LNCAP (cell line): ENCODE results near the gene KRTAP23-1.

ENCODE experiments used
- CTCF ChIP-seq: fragments of 450-650 bp; IDR thresholded peaks from 2 replicates; pipeline ENCODE4 v1.5.1; 2017; ENCODE audit warnings: mild to moderate bottlenecking

KRTAP23-1 gene

GRCh38 chr21:30305136-30305535 lies 43.3 kb downstream of the KRTAP23-1 start:
- TF ChIP-seq CTCF: no peak
